HG03457 (cell line): ENCODE measurements around the gene BIRC5.
"Not testable (repeated sequence)": the region's sequence is repeated elsewhere in the genome, so short reads cannot be mapped to it uniquely, and the experiment has no call there.

Source experiments
- ATAC-seq: cut with Tn5 transposase; IDR thresholded peaks from one replicate; pipeline ENCODE4 v1.9.1; 2021; ENCODE audit warnings: moderate number of reproducible peaks; ENCODE audit not compliant: unreplicated experiment

BIRC5 gene

GRCh38 chr17:78238823-78239488, 24.9 kb downstream of the BIRC5 start:
- no peak for ATAC-seq

- ATAC-seq, result no peak
These were observed 25.5 kb downstream of the BIRC5 start for GRCh38 chr17:78239489-78239931.

GRCh38 chr17:78240012-78240655, 26.1 kb downstream of the BIRC5 start:
- no peak for ATAC-seq

- ATAC-seq, result no peak
These were observed 26.8 kb downstream of the BIRC5 start for GRCh38 chr17:78240839-78241238.

GRCh38 chr17:78241277-78242023, 27.4 kb downstream of the BIRC5 start:
- ATAC-seq, result no peak

- no peak for ATAC-seq
These were observed 28.1 kb downstream of the BIRC5 start for GRCh38 chr17:78242024-78242742.

GRCh38 chr17:78247304-78247703, 33.3 kb downstream of the BIRC5 start:
- no peak for ATAC-seq

- ATAC-seq, result no peak
These were observed 34.2 kb downstream of the BIRC5 start for GRCh38 chr17:78248051-78248914.

GRCh38 chr17:78249074-78249817, 35.2 kb downstream of the BIRC5 start:
- ATAC-seq, result no peak

- no peak for ATAC-seq
These were observed 36.1 kb downstream of the BIRC5 start for GRCh38 chr17:78249818-78250806.

GRCh38 chr17:78250891-78251772, 37.1 kb downstream of the BIRC5 start:
- no peak for ATAC-seq

- ATAC-seq, result no peak
These were observed 37.7 kb downstream of the BIRC5 start for GRCh38 chr17:78251773-78252103.

- no peak for ATAC-seq
These were observed 38.1 kb downstream of the BIRC5 start for GRCh38 chr17:78252111-78252634.

- no peak for ATAC-seq
These were observed 38.9 kb downstream of the BIRC5 start for GRCh38 chr17:78252701-78253635.

- ATAC-seq, result not testable (repeated sequence)
These were observed 39.5 kb downstream of the BIRC5 start for GRCh38 chr17:78253636-78253945.

GRCh38 chr17:78253946-78254672, 40.1 kb downstream of the BIRC5 start:
- ATAC-seq, result no peak
